LNCaP clone FGC (cell line): ENCODE data around the gene TNS1.
"Not testable (repeated sequence)": the region's sequence is repeated elsewhere in the genome, so short reads cannot be mapped to it uniquely, and the experiment has no call there.

Experiments
- DNase-seq: peaks from one replicate; pipeline ENCODE4 v3.0.0-alpha.2; 2011; ENCODE audit warnings: low read depth
- H3K4me3 ChIP-seq: 2 replicates; pipeline ENCODE4 v1.5.1; 2011; ENCODE audit warnings: mild to moderate bottlenecking, low read depth, low read length, control low read depth
- CTCF ChIP-seq: IDR thresholded peaks from 2 replicates; pipeline ENCODE4 v1.5.1; 2012; ENCODE audit warnings: mild to moderate bottlenecking; ENCODE audit not compliant: control insufficient read depth, insufficient read depth; ENCODE audit errors: extremely low read depth

The TNS1 gene

GRCh38 chr2:217790681-217791392 is 212.0 kb downstream of the TNS1 start:
- no peak overlapping the region for H3K4me3 ChIP-seq
- no peak for DNase-seq
- TF ChIP-seq CTCF = no peak

GRCh38 chr2:217790195-217790594 is 212.6 kb downstream of the TNS1 start:
- H3K4me3 ChIP-seq = no peak overlapping the region
- no peak for DNase-seq
- no peak for TF ChIP-seq CTCF

GRCh38 chr2:217789736-217790181 is 213.0 kb downstream of the TNS1 start:
- TF ChIP-seq CTCF = no peak
- no peak for DNase-seq
- no peak overlapping the region for H3K4me3 ChIP-seq

GRCh38 chr2:217789003-217789735 is 213.6 kb downstream of the TNS1 start:
- DNase-seq = no peak
- H3K4me3 ChIP-seq = no peak overlapping the region
- TF ChIP-seq CTCF = peak; percentile 96

GRCh38 chr2:217788669-217789002 is 214.2 kb downstream of the TNS1 start:
- no peak overlapping the region for H3K4me3 ChIP-seq
- no peak for DNase-seq
- no peak for TF ChIP-seq CTCF

- DNase-seq = no peak
- TF ChIP-seq CTCF = no peak
- no peak overlapping the region for H3K4me3 ChIP-seq
Observed at GRCh38 chr2:217787160-217787877, 215.5 kb downstream of the TNS1 start.

- not testable (repeated sequence) for DNase-seq, H3K4me3 ChIP-seq
Observed at GRCh38 chr2:217786560-217786959, 216.2 kb downstream of the TNS1 start.
